GM21717 (cell line): Measurements from ENCODE around the gene C3orf52.

ENCODE experiments used
- ATAC-seq: cut with Tn5 transposase; IDR thresholded peaks from one replicate; pipeline ENCODE4 v1.9.1; 2021; ENCODE audit warnings: mild to moderate bottlenecking, moderate library complexity; ENCODE audit not compliant: unreplicated experiment

C3orf52 gene

DNA sequence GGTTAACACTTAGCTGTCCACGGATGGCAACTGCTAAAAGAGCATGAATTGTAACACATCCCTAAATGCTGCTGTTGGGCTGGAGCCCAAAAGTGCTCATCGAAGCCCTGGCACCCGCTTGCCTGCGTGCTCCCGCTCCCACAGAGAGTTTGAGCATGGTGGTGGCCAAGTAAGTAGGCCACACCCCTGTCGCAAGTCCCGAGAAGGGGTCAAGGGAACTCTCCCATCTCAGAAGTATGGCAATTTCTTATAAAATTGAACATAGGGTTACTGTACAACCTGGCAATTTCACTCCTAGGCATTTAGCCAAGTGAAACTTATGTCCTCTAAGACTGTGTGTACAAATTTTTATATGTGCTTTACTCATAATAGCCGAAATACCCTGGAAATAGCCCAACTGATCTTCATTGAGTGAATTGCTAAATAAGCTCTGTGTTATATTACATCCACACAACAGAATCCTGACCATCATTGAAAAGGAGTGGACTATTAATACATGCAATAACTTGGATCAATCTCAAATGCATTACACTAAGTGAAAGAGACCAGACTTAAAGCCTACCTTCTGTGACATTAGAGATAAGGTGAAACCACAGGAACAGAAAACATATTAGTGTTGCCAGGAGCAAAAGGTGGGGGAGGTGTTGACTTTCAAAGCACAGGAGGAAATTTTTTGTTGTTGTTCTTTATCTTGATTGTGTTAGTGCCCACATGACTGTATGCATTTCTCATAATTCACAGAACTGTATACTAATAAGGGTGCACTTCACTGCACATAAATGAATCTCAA is 48.3 kb downstream of the C3orf52 start:
- no peak for ATAC-seq

DNA sequence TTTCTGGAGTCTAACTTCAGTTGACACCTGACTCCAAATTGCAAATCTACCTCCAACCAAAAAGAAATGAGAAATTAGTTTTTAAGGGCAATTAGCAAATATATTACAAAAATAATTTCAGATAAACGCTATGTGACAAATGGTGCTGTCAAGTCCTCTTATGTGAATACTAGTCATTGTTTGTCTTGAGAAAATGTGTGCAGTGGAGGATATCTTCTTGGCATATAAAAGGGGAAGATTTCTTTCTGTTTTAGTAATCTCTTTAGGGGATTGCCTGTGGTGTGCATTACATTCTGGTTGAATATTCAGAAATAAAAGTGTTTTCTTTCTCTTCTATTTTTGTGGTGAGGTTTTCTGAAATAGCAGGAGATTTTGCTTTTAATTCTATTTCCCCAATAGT is 49.9 kb downstream of the C3orf52 start:
- ATAC-seq = no peak

DNA sequence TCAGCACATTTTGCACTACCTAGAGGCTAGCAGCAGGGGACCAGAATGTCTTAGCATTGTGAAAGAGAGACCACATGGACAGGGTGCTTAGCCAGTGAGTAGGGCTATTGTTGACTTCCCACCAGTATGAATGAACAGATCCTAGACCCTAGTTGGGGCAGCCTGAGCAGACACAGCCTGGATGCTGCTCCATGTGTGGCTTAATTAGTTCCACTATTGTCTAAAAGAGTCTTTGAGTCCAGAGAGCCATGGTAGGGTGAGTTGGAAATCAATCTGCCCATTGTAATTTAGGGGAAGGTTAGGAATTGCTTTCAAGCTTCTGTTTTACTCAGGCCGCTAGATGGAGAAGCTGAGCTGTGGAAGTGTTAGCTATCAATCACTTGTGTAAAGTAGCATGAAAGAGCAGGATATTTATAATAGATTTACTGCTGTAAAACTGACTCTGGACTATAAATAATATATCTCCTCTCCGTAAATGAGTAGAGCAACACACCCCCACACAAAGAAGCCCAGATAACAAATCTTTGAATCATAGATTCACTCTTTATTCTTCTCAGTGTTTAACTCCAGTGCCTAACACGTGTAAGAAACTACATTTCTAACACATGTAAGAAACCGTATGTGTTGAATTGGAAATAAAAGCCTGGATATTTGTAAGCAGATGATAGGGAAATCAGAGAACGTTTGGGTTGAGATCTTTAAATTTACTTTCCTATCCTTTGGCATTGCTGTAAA is 50.9 kb downstream of the C3orf52 start:
- ATAC-seq = no peak

DNA sequence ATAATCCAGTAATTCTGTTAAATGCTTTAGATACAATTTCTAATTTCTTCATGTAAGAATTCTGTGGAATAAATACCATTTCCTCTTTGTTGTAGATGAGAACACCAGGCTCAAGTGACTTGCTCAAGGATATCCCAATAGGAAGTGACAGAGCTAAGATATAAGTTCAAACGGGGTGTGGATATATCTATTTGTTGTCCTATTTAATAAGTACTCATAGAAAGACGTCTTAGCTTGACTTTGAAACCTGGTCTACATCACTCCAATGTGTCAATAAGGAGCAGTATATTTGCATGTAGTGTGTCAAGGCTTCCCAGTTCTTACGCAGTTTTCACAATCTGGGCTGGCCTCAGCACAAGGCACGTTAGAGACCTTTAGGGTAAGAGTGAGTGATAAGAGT is 51.6 kb downstream of the C3orf52 start:
- no peak for ATAC-seq

DNA sequence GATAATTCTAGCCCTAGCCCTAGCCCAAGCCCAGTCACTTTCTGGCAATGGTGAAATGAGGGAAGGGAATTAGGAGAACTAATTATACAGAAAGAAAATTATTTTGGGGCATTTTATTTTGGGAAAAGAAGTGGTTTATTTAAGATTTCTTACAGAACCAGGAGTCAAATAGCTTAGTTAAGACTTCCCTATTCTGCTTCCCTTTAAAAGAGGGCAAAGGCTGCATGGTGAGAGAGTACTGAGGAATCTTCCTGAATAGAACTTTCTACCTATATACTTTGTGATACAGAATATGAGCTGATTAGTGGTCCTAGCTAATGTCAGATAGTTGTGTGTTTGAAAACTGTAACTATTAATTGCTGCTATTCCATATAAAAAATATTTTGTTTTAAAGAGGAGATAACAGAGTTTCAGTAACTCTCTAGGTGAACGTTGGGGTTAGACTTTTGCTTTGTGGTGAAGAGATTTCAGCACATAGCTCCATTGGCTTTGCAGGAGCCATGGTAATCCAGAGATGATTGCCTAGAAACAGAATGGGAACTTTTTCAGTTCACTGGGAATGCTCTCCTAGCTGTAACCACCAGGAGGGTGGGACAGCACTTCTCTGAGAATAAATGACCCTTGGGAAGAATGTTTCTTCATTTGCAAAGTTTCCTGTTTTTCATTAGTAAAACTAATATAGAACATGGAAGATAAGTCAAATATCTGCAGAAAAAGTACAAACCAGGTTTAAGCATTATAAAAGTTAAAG is 52.2 kb downstream of the C3orf52 start:
- no peak for ATAC-seq

DNA sequence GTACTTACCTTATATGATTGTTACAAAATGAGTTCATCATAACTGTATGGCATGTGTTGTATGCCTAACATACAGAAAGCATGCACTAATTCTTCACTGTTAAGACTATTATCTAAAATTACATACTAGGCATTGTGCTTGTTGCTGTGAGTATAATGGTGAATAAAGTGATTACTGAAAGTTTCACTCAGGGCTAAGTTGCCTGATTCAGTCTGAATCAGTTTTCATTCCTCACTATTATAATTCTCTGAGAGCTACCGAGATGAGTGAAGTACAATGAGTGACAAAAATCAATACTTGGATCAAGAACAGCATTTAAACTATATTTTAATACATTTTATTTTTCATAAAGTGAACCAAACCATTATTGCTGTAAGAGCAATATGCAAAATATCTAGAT is 54.4 kb downstream of the C3orf52 start:
- no peak for ATAC-seq

DNA sequence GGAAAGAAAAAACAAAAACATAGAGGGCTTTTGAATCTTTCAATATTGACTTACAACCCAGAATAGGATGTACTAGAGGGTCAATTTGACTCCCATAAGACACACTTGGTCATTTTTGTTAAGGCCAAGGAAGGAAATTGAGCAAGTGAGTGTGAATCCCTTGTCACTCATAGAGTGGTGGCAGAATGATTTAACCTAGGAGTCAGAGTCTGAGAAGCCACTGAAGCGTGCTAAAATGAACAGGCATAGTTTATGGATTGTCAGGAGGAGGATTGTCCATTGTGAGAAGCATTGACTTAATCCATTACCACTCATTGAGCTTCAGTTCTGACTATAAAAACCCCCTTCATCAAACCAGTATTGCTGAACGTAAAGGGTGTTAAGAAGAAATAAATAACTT is 55.1 kb downstream of the C3orf52 start:
- no peak for ATAC-seq

DNA sequence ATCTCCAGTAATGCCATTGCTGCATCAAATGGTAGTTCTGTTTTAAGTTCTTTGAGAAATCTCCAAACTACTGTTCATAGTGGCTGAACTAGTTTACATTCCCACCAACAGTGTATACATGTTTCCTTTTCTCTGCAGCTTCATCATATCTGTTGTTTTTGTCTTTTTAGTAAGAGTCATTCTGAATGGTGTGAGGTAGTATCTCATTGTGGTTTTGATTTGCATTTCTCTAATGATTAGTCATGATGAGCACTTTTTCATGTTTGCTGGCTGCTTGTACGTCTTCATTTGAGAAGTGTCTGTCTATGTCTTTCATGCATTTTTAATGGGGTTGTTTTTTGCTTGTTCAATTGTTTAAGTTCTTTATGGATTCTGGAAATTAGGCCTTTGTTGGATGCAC is 57.1 kb downstream of the C3orf52 start:
- ATAC-seq = peak; percentile 80

DNA sequence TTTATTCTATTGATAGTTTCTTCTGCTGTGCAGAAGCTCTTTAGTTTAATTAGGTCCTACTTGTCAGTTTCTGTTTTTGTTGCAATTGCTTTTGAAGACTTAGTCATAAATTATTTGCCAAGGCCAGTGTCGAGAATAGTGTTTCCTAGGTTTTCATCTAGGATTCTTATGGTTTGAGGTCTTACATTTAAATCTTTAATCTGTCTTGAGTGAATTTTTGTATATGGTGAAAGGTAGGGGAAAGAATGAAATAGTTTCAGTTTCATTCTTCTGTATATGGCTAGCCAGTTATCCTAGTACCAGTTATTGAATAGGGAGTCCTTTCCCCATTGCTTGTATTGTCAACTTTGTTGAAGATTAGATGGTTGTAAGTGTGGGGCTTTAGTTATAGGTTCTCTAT is 57.5 kb downstream of the C3orf52 start:
- no peak for ATAC-seq

DNA sequence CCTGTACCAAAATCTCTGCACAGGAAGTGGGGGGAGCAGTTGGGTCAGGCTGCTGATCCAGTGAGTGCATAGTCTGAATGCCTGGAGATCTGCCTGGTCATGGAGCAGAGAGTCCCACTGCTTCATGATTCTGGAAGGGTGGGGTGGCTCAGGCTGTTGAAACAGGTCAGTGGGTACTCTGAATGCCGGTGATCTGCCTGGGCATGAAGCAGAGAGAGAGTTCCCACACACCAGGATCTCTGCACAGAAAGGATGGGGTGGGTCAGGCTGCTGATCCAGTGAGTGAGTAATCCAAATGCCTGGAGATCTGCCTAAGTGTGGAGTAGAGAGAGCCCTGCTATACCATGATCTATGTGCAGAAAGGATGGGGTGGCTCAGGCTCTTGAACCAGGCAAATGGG is 62.9 kb downstream of the C3orf52 start:
- ATAC-seq = no peak

DNA sequence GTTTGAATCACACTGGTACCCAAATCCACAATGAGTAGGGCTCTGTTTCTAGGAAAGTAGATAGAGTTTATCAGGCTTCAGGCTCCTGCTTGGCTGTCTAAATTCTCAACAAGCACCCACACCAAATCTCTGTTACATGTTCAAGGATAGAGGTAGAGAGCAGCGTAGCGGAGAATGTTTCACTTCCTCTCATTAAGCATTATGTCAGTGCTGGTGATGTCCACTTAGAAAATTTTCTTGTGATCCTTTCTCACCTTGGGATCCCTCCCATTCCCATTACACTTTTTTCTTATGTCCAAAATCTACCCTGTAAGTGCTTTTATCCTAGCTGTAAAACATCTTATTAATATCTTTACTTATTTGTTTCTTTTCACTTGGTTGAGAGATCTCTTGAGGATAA is 81.6 kb downstream of the C3orf52 start:
- ATAC-seq = no peak
